WI38 (cell line): ENCODE data around the gene PLEKHM3.
"Not testable (repeated sequence)": the region's sequence is repeated elsewhere in the genome, so short reads cannot be mapped to it uniquely, and the experiment has no call there.

Experiments used
- H3K4me3 ChIP-seq: 2 replicates; pipeline ENCODE4 v1.5.1; 2011; ENCODE audit warnings: low read depth, mild to moderate bottlenecking, control low read depth, low read length
- CTCF ChIP-seq: IDR thresholded peaks from 2 replicates; pipeline ENCODE4 v1.5.1; 2012; ENCODE audit warnings: low read depth, mild to moderate bottlenecking, control low read depth, low read length

PLEKHM3 gene

GRCh38 chr2:207816546-207816945 is 208.8 kb downstream of the PLEKHM3 start:
- H3K4me3 ChIP-seq, result no peak overlapping the region
- no peak for TF ChIP-seq CTCF

- no peak for TF ChIP-seq CTCF
- no peak overlapping the region for H3K4me3 ChIP-seq
Measured at GRCh38 chr2:207815254-207815653, 210.1 kb downstream of the PLEKHM3 start.

DNA sequence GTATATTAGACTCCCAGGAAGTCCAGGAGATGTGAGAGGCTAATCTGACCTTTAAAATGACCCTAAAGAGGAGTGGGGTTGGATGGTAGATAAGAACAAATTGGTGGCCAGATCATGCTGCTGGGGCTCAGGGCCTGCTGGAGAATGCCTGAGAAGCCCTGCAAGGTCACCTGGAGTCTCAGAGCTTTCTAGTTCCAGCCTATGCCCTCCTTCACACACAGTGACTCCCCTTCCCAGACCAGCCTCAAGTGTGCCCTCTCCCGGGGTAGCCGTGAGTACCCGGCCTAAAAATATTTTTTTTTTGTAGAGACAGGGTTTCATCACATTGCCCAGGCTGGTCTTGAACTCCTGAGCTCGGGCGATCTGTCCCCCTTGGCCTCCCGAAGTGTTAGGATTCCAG is 211.4 kb downstream of the PLEKHM3 start:
- no peak overlapping the region for H3K4me3 ChIP-seq
- no peak for TF ChIP-seq CTCF

- H3K4me3 ChIP-seq, result no peak overlapping the region
Measured at GRCh38 chr2:207813221-207813916, 212.0 kb downstream of the PLEKHM3 start.

GRCh38 chr2:207812726-207813080 is 212.6 kb downstream of the PLEKHM3 start:
- TF ChIP-seq CTCF, result no peak
- no peak overlapping the region for H3K4me3 ChIP-seq

More at GRCh38 chr2:207813221-207813916, 212.0 kb downstream of the PLEKHM3 start:
- no peak for TF ChIP-seq CTCF

DNA sequence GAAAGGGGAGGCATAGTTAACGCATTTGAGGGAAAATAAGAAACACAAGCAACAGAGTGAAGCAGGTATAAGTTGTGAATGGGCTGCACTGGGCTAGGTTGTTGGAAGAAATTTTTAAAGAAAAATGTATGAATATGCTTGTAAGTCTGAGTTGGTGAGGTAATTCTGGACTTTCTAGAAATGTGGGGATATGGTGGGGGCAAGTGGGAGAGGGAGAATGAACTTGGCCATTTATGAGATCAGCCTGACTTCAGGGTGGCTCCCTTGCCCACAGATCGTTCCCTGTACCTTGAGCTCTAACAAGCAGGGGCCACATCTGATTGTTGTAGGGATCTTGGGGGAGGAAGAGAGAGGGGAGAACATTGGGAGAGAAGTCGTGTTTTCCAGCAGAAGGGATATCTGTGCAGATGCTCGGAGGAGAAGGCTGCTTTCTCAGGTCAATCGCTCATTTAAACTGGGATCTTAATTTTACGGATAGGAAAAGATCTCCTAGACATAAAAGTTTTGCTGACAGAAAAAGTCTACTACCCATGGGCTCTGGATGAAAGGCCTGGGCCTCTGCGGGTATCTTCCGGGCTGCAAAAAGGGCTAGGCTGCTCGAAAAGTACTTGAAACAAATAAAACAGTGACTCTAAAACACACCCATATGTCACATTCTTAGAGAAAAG is 213.1 kb downstream of the PLEKHM3 start:
- H3K4me3 ChIP-seq, result no peak overlapping the region
- no peak for TF ChIP-seq CTCF

DNA sequence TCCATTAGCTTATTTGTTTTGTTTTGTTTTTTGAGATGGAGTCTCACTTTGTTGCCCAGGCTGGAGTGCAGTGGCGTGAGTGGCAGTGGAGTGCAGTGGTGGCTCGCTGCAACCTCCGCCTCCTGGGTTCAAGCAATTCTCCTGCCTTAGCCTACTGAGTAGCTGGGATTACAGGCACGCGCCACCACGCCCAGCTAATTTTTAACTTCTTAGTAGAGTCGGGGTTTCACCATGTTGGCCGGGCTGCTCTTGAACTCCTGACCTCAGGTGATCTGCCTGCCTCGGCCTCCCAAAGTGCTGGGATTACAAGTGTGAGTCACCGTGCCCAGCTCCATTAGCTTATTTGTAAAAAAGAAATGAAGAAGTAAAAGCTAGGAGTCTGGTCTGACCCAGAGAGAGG is 213.7 kb downstream of the PLEKHM3 start:
- not testable (repeated sequence) for H3K4me3 ChIP-seq
